Measurements from ENCODE around the gene RAP1GAP2.

DNA sequence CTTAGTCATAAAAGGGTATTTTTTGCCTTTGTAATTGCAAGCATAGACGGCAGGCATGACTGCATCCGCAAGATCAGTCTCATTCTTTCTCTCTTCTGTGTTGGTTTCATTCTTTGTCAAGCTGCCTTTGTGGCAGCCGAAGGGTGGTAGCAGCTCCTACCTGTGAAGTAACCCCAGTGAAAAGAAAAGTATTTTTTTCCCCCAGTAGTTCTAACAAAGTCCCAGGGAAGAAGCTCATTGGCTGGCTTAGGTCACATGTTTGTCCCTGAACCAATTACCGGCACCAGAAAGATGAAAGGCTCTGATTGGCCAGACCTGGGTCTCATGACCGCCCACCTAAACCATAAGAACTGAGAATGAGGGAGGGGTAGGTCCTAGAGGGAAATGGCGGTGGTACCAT is 110.7 kb downstream of the RAP1GAP2 start:
- TF ChIP-seq, protein P1, sequence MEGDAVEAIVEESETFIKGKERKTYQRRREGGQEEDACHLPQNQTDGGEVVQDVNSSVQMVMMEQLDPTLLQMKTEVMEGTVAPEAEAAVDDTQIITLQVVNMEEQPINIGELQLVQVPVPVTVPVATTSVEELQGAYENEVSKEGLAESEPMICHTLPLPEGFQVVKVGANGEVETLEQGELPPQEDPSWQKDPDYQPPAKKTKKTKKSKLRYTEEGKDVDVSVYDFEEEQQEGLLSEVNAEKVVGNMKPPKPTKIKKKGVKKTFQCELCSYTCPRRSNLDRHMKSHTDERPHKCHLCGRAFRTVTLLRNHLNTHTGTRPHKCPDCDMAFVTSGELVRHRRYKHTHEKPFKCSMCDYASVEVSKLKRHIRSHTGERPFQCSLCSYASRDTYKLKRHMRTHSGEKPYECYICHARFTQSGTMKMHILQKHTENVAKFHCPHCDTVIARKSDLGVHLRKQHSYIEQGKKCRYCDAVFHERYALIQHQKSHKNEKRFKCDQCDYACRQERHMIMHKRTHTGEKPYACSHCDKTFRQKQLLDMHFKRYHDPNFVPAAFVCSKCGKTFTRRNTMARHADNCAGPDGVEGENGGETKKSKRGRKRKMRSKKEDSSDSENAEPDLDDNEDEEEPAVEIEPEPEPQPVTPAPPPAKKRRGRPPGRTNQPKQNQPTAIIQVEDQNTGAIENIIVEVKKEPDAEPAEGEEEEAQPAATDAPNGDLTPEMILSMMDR (IDR thresholded peaks at IDR 0.05), result no peak
- TF ChIP-seq POLR2A (IDR thresholded peaks at IDR 0.05), result no peak

Data from uterus (tissue), 2 donors.